Sigmoid colon (tissue), 3 donors: ENCODE data around the gene L2HGDH.

Source experiments
- POLR2A ChIP-seq, 2 donors: fragments of 450-650 bp; IDR thresholded peaks; one replicate each; pipeline ENCODE4 v1.6.1; 2016; ENCODE audit warnings: antibody characterized with exemption in 2 of 2, mild to moderate bottlenecking in 2 of 2, moderate library complexity in 2 of 2
- TF ChIP-seq, protein P1 (sequence below), 4 experiments: fragments of 450-650 bp in 3 of 4; fragments of 200-600 bp in 1 of 4; IDR thresholded peaks; one replicate each; pipeline ENCODE4 v1.5.1; 2016 to 2019; ENCODE audit warnings: antibody characterized with exemption in 4 of 4, mild to moderate bottlenecking in 3 of 4, moderate library complexity in 2 of 4

DNA sequence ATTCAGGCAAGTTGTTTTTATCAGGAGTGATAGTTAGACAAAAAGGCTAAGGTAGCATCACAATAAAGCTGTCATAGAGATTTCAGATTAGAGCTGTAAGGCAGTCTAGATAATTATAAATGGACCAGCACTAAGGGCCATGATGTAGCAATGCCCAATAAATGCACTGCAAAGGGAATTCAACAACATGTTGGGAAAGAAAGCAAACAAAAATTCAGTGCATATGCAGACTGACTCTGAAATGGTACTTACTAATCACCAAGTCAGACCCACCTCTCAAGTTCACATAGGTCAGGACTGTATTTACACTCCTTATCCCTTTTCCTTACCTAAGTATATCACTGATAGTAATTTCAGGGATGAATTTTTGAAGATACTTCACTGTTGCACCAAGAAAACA lies 47.0 kb downstream of the L2HGDH start:
- no peak for TF ChIP-seq POLR2A (IDR thresholded peaks at IDR 0.05)
- TF ChIP-seq, protein P1, sequence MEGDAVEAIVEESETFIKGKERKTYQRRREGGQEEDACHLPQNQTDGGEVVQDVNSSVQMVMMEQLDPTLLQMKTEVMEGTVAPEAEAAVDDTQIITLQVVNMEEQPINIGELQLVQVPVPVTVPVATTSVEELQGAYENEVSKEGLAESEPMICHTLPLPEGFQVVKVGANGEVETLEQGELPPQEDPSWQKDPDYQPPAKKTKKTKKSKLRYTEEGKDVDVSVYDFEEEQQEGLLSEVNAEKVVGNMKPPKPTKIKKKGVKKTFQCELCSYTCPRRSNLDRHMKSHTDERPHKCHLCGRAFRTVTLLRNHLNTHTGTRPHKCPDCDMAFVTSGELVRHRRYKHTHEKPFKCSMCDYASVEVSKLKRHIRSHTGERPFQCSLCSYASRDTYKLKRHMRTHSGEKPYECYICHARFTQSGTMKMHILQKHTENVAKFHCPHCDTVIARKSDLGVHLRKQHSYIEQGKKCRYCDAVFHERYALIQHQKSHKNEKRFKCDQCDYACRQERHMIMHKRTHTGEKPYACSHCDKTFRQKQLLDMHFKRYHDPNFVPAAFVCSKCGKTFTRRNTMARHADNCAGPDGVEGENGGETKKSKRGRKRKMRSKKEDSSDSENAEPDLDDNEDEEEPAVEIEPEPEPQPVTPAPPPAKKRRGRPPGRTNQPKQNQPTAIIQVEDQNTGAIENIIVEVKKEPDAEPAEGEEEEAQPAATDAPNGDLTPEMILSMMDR (IDR thresholded peaks at IDR 0.05): no peak
